ENCODE results near the gene CFAP206.

DNA sequence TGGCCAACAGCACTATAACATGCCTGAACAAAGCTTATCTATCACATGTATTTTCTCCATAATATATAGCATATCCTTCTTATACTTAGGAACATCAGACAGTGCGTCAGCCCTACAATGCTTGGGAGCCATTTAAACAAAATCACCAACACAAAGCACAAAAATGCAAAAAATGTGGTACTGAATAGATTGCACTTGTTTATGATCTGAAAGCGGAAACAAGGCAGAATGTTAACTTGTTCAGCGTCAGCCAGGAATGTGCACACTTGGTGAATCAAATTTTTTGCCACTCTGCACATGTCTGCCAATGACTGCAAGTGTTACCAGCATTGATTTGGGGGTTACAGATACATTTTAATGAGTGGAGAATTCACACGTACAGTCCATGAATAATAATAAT, 79.8 kb downstream of the CFAP206 start:
- TF ChIP-seq, protein P1, sequence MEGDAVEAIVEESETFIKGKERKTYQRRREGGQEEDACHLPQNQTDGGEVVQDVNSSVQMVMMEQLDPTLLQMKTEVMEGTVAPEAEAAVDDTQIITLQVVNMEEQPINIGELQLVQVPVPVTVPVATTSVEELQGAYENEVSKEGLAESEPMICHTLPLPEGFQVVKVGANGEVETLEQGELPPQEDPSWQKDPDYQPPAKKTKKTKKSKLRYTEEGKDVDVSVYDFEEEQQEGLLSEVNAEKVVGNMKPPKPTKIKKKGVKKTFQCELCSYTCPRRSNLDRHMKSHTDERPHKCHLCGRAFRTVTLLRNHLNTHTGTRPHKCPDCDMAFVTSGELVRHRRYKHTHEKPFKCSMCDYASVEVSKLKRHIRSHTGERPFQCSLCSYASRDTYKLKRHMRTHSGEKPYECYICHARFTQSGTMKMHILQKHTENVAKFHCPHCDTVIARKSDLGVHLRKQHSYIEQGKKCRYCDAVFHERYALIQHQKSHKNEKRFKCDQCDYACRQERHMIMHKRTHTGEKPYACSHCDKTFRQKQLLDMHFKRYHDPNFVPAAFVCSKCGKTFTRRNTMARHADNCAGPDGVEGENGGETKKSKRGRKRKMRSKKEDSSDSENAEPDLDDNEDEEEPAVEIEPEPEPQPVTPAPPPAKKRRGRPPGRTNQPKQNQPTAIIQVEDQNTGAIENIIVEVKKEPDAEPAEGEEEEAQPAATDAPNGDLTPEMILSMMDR (IDR thresholded peaks at IDR 0.05), result no peak
- no peak for TF ChIP-seq POLR2A (IDR thresholded peaks at IDR 0.05)
- TF ChIP-seq POLR2AphosphoS5 (IDR thresholded peaks at IDR 0.05), result no peak

All from gastroesophageal sphincter (tissue), 3 donors.